K562 (cell line): Measurements from ENCODE around the gene NUDT12. TPM values are rescaled to one million over a fixed set of nuclear protein-coding genes. Genes with fewer than 3 reads are reported as not detected.

Experiments
- ATAC-seq: fragments of 200-7000 bp; cut with Tn5 transposase; 3 replicates; pipeline ENCODE4 v1.9.1; 2020; ENCODE audit warnings: moderate library complexity
- BruUV-seq: library from RNA; stranded (reverse); fragments of 400-500 nt; replicated peaks from 2 replicates; lab custom pipeline; 2021; lab: Mats Ljungman, UMichigan
- CTCF ChIA-PET: fragments of 300-600 bp; formaldehyde crosslinking; extraction: SDS; loops from one replicate; lab custom pipeline; 2021; ENCODE audit warnings: low intra/inter-chr PET ratio; lab: Yijun Ruan, JAX
- POLR2A ChIA-PET: fragments of 300-600, 350-650 bp; sonication (Branson Sonifier 250); formaldehyde crosslinking; extraction: SDS; loops from one replicate; lab custom pipeline; 2021; ENCODE audit warnings: antibody characterized with exemption, inconsistent platforms; lab: Yijun Ruan, JAX
- DNase-seq, 4 experiments: peaks; one replicate each; pipeline versions ENCODE4 v3.0.0 to v3.0.0-alpha.2; 2011 to 2018; ENCODE audit warnings: low spot score in 3 of 4, mixed read lengths in 3 of 4; ENCODE audit errors: extremely low read depth in 1 of 4
- FAIRE-seq: peaks from 2 replicates; lab custom pipeline; 2011; peaks lifted over from hg19 to GRCh38; lab: Jason Lieb, UNC
- H2AFZ ChIP-seq: 2 replicates; pipeline ENCODE4 v1.6.0; 2011; ENCODE audit warnings: low read depth, low read length, control low read depth, inconsistent platforms
- H3K27ac ChIP-seq: fragments of 200-600 bp; 3 replicates; pipeline ENCODE4 v1.8.0; 2011; ENCODE audit warnings: low read depth, mild to moderate bottlenecking, control low read depth, inconsistent platforms, low read length, moderate library complexity, mixed read lengths; ENCODE audit errors: extremely low read depth
- H3K27me3 ChIP-seq, 2 experiments: fragments of 300-600 bp in 1 of 2; 2 replicates in 1 of 2; 3 replicates in 1 of 2; pipeline versions ENCODE4 v1.6.0 to v1.8.0; 2011; ENCODE audit warnings: inconsistent platforms in 2 of 2, low read length in 2 of 2, mild to moderate bottlenecking in 1 of 2, mixed read lengths in 1 of 2, moderate library complexity in 1 of 2; ENCODE audit not compliant: control insufficient read depth in 2 of 2, insufficient read depth in 2 of 2
- H3K36me3 ChIP-seq: fragments of 300-600 bp; 3 replicates; pipeline ENCODE4 v1.8.0; 2011; ENCODE audit warnings: mild to moderate bottlenecking, low read length, inconsistent platforms; ENCODE audit not compliant: control insufficient read depth, insufficient read depth
- H3K4me1 ChIP-seq, 2 experiments: fragments of 200-600 bp in 1 of 2; replicated peaks in 1 of 2; 2 replicates in 1 of 2; 3 replicates in 1 of 2; pipeline versions ENCODE4 v1.5.1 to v1.8.0; 2011; ENCODE audit warnings: inconsistent platforms in 2 of 2, low read length in 2 of 2, mild to moderate bottlenecking in 1 of 2, mixed read lengths in 1 of 2, moderate library complexity in 1 of 2; ENCODE audit not compliant: control insufficient read depth in 2 of 2, insufficient read depth in 2 of 2
- H3K4me2 ChIP-seq: 2 replicates; pipeline ENCODE4 v1.6.1; 2011; ENCODE audit warnings: low read length, control low read depth, inconsistent platforms, mixed read lengths; ENCODE audit not compliant: insufficient read depth
- H3K4me3 ChIP-seq: fragments of 200-600 bp; sonication (generic), shearing (Covaris generic); 2 replicates; pipeline ENCODE4 v1.5.1; 2016; ENCODE audit warnings: control low read depth, inconsistent platforms
- H3K79me2 ChIP-seq: fragments of 200-600 bp; 3 replicates; pipeline ENCODE4 v1.8.0; 2011; ENCODE audit warnings: low read length, inconsistent platforms; ENCODE audit not compliant: control insufficient read depth, insufficient read depth
- H3K9ac ChIP-seq, 2 experiments: 2 replicates each; pipeline versions ENCODE4 v1.6.0 to v1.6.1; 2011; ENCODE audit warnings: low read depth in 2 of 2, low read length in 2 of 2, control low read depth in 1 of 2, inconsistent platforms in 1 of 2, mild to moderate bottlenecking in 1 of 2, mixed read lengths in 1 of 2; ENCODE audit not compliant: insufficient read depth in 1 of 2
- H3K9me1 ChIP-seq: one replicate; pipeline ENCODE4 v1.6.0; 2011; ENCODE audit warnings: inconsistent platforms, mild to moderate bottlenecking, low read length, moderate library complexity; ENCODE audit not compliant: control insufficient read depth, insufficient read depth
- H3K9me3 ChIP-seq: replicated peaks from 2 replicates; pipeline ENCODE4 v1.5.1; 2011; ENCODE audit warnings: low read depth, low read length, inconsistent platforms; ENCODE audit not compliant: control insufficient read depth, insufficient read depth
- H4K20me1 ChIP-seq: replicated peaks from 2 replicates; pipeline ENCODE4 v1.6.1; 2011; ENCODE audit warnings: low read length, inconsistent platforms, mixed read lengths; ENCODE audit not compliant: control insufficient read depth, insufficient read depth
- HEY1 ChIP-seq: fragments of 250-450 bp; sonication (Bioruptor Pico); IDR thresholded peaks from 2 replicates; pipeline ENCODE4 v1.5.0; 2020; ENCODE audit warnings: mild to moderate bottlenecking, moderate library complexity, borderline replicate concordance
- NR2C2 ChIP-seq, 2 experiments: fragments of 200-800 bp in 1 of 2; sonication (Bioruptor generic) in 1 of 2; sonication (generic) in 1 of 2; formaldehyde crosslinking in 1 of 2; IDR thresholded peaks; 2 replicates each; pipeline versions ENCODE4 v1.6.1 to v1.8.0; 2016 to 2022; ENCODE audit warnings: mild to moderate bottlenecking in 1 of 2, missing compliant biosample characterization in 1 of 2, missing genetic modification characterization in 1 of 2, missing genetic modification reagents in 1 of 2
- ZNF696 ChIP-seq: fragments of 250-450 bp; sonication (Bioruptor Pico); conservative IDR thresholded peaks from 2 replicates; pipeline ENCODE4 v1.4.0; 2020; ENCODE audit warnings: mild to moderate bottlenecking, moderate library complexity
- WGBS: fragments of 100-300 bp; shearing (Covaris generic); methylation state at CpG from one replicate; pipeline ENCODE4 v1.1.6; 2016; ENCODE audit warnings: low coverage, mixed read lengths; ENCODE audit not compliant: insufficient coverage; ENCODE audit errors: missing lambda C conversion rate; 5-methylcytosine and 5-hydroxymethylcytosine counted together
- in situ Hi-C: fragments of 300-500 bp; cut with MboI; formaldehyde crosslinking; loops from 4 replicates; pipeline ENCODE4 v1.15.0; 2018; ENCODE audit warnings: inconsistent platforms, mixed read lengths
- intact Hi-C: fragments of 100-400 bp; cut with micrococcal nuclease; formaldehyde crosslinking; loops from 2 replicates; pipeline ENCODE4 v1.14.2; 2022
- polyA plus RNA-seq, 8 experiments: library from polyadenylated mRNA; depleted of rRNA in 4 of 8; stranded (reverse) in 5 of 8; unstranded in 3 of 8; fragments of >200 nt; fragmentation: Nextera tagmentation in 2 of 8; fragmentation: Illumina TruSeq in 1 of 8; extraction: Ambion mirVana in 2 of 8; extraction: Trizol in 1 of 8; gene quantifications; 2 replicates each; pipeline versions ENCODE4 v1.2.1 to v1.2.3, GENCODE V29; 2011 to 2014; ENCODE audit warnings: inconsistent platforms in 1 of 8, missing spikeins in 1 of 8
- total RNA-seq, 7 experiments: library from RNA; depleted of rRNA in 6 of 7; stranded (reverse); fragments of >200 nt in 6 of 7; fragmentation: Illumina TruSeq in 2 of 7; extraction: Trizol in 2 of 7; gene quantifications; 2 replicates each; pipeline versions ENCODE4 v1.2.1 to v1.2.3, GENCODE V29; 2011 to 2021; ENCODE audit warnings: low replicate concordance in 1 of 7

NUDT12 gene
- total and polyA plus RNA-seq, 9 of the 15 experiments (the other 6 are each of a cell fraction or from before 2014, with no cell fraction given) = 10.9 to 27.2 (median 18.5) TPM

- no peaks in the 10 kb centered on the region for H4K20me1 ChIP-seq
- CTCF ChIA-PET = no interaction called here
- H3K9me1 ChIP-seq = no peaks in the 10 kb centered on the region
- ATAC-seq = no peak
- H3K79me2 ChIP-seq = peaks cover 17% of the 10 kb centered on the region
- no peaks in the 10 kb centered on the region for H3K9me3 ChIP-seq
- peaks cover 0 to 2% of the 10 kb centered on the region in 2 experiments; a peak in 1 of 5 replicates for H3K27me3 ChIP-seq
- POLR2A ChIA-PET = no interaction called here
- FAIRE-seq = no peak
- no peak overlapping the region for H3K9ac ChIP-seq
- peak overlapping the region; percentile 8; the same call in 1 of the 2 replicates for H2AFZ ChIP-seq
- in situ Hi-C loops = no loop called here
- peaks cover 0 to 7% of the 10 kb centered on the region in 2 experiments; a peak in 3 of 5 replicates for H3K4me1 ChIP-seq
- H3K4me3 ChIP-seq = no peak overlapping the region
- DNase-seq = no peak
- H3K36me3 ChIP-seq = no peaks in the 10 kb centered on the region
- 9% methylated on average over 4 of the region's 4 CpGs for WGBS
- no peak overlapping the region for H3K27ac ChIP-seq
- intact Hi-C loops = loop anchor here (10.0 kb wide), 1 partner anchor 311 kb away; the partner anchor contains the start of gene MACIR
- TF ChIP-seq HEY1 (CRISPR knock-in tag) (no peak), NR2C2 (CRISPR knock-in tag; IDR thresholded peaks at IDR 0.05) (no peak), NR2C2 (tag; IDR thresholded peaks at IDR 0.05) (no peak), ZNF696 (CRISPR knock-in tag) (no peak)
- H3K4me2 ChIP-seq = no peak overlapping the region
- no TSS peak for BruUV-seq
Observed at GRCh38 chr5:103565719-103566118, 3.1 kb upstream of the NUDT12 start.
